Lower lobe of right lung (tissue), 2 donors: Measurements from ENCODE around the gene PTPRK. TPM values are rescaled to one million over a fixed set of nuclear protein-coding genes. Genes with fewer than 3 reads are reported as not detected.

Experiments used
- ATAC-seq, 2 donors: fragments of 200-7000 bp; cut with Tn5 transposase; one replicate each; pipeline ENCODE4 v1.9.1; 2020 to 2022; ENCODE audit warnings: mild to moderate bottlenecking in 2 of 2, moderate library complexity in 2 of 2
- DNase-seq: peaks from one replicate; pipeline ENCODE4 v3.0.0-alpha.2; 2020
- H3K27ac ChIP-seq: fragments of 200-600 bp; one replicate; pipeline ENCODE4 v1.8.0; 2022
- H3K27me3 ChIP-seq: fragments of 200-600 bp; one replicate; pipeline ENCODE4 v1.8.0; 2022; ENCODE audit warnings: low read depth
- H3K36me3 ChIP-seq: fragments of 200-600 bp; one replicate; pipeline ENCODE4 v1.8.0; 2022; ENCODE audit warnings: mild to moderate bottlenecking
- H3K4me1 ChIP-seq: fragments of 200-600 bp; one replicate; pipeline ENCODE4 v1.8.0; 2022
- H3K4me3 ChIP-seq: fragments of 200-600 bp; one replicate; pipeline ENCODE4 v1.8.0; 2022; ENCODE audit warnings: mild to moderate bottlenecking
- H3K9me3 ChIP-seq: fragments of 200-600 bp; one replicate; pipeline ENCODE4 v1.8.0; 2022
- CTCF ChIP-seq: fragments of 200-600 bp; IDR thresholded peaks from one replicate; pipeline ENCODE4 v1.8.0; 2022; ENCODE audit warnings: antibody characterized with exemption, mild to moderate bottlenecking
- intact Hi-C: fragments of 100-400 bp; cut with DNase I; formaldehyde crosslinking; loops from one replicate; pipeline ENCODE4 v1.11.0; 2022
- total RNA-seq: library from RNA; stranded (reverse); fragmentation: NEBNext Ultra II Directional; extraction: Animal tissue kit (Norgen Biotek cat#: 25700); gene quantifications from one replicate; pipeline ENCODE4 v1.2.1, GENCODE V29; 2021
- donor health status: DM: no; HTN: yes; CAD: no; lungs with severe emphysema.

Gene PTPRK
- total RNA-seq, 1 donor from 2014 or later, result 62.7 TPM

- H3K4me1 ChIP-seq, result peaks cover 5% of the 10 kb centered on the region
- H3K4me3 ChIP-seq, result no peak overlapping the region
- intact Hi-C loops, result no loop called here
- H3K27ac ChIP-seq, result no peak overlapping the region
- no peaks in the 10 kb centered on the region for H3K27me3 ChIP-seq
- no peaks in the 10 kb centered on the region for H3K36me3 ChIP-seq
- H3K9me3 ChIP-seq, result no peaks in the 10 kb centered on the region
- no peak for DNase-seq
- ATAC-seq, result no peak
- TF ChIP-seq CTCF, result no peak
Measured at GRCh38 chr6:128063850-128064539, 456.4 kb downstream of the PTPRK start.

GRCh38 chr6:128062882-128063603 is 457.4 kb downstream of the PTPRK start:
- no peak for DNase-seq
- TF ChIP-seq CTCF, result no peak

GRCh38 chr6:128057946-128058345 is 462.5 kb downstream of the PTPRK start:
- no peak overlapping the region for H3K27ac ChIP-seq
- no peak for TF ChIP-seq CTCF
- H3K9me3 ChIP-seq, result no peaks in the 10 kb centered on the region
- no peaks in the 10 kb centered on the region for H3K27me3 ChIP-seq
- intact Hi-C loops, result no loop called here
- H3K36me3 ChIP-seq, result no peaks in the 10 kb centered on the region
- no peak for ATAC-seq
- DNase-seq, result no peak
- H3K4me1 ChIP-seq, result no peaks in the 10 kb centered on the region
- H3K4me3 ChIP-seq, result no peak overlapping the region

More at GRCh38 chr6:128062882-128063603, 457.4 kb downstream of the PTPRK start:
- Histone ChIP-seq H3K27ac (no peak overlapping the region), H3K4me3 (no peak overlapping the region), H3K27me3 (no peaks in the 10 kb centered on the region), H3K9me3 (no peaks in the 10 kb centered on the region), H3K4me1 (peaks cover 5% of the 10 kb centered on the region), H3K36me3 (no peaks in the 10 kb centered on the region)
- intact Hi-C loops, result no loop called here
- peak; percentile 81 to 96 for ATAC-seq

- intact Hi-C loops, result no loop called here
- TF ChIP-seq CTCF, result no peak
- Histone ChIP-seq H3K4me3 (no peak overlapping the region), H3K9me3 (no peaks in the 10 kb centered on the region), H3K4me1 (no peaks in the 10 kb centered on the region), H3K27me3 (no peaks in the 10 kb centered on the region), H3K36me3 (no peaks in the 10 kb centered on the region), H3K27ac (no peak overlapping the region)
- DNase-seq, result no peak
- ATAC-seq, result no peak
Measured at GRCh38 chr6:128057541-128057940, 462.9 kb downstream of the PTPRK start.

- no peak overlapping the region for H3K4me3 ChIP-seq
- no peaks in the 10 kb centered on the region for H3K36me3 ChIP-seq
- no peak for DNase-seq
- H3K4me1 ChIP-seq, result no peaks in the 10 kb centered on the region
- no peak for ATAC-seq
- intact Hi-C loops, result no loop called here
- H3K27ac ChIP-seq, result no peak overlapping the region
- no peaks in the 10 kb centered on the region for H3K27me3 ChIP-seq
- no peak for TF ChIP-seq CTCF
- H3K9me3 ChIP-seq, result no peaks in the 10 kb centered on the region
Measured at GRCh38 chr6:128053109-128053508, 467.3 kb downstream of the PTPRK start.
